Activated CD8-positive, alpha-beta T cell treated with anti-CD3 and anti-CD28 coated beads for 36 hours (primary cell): ENCODE results near the gene CACNB1. TPM values are rescaled to one million over a fixed set of nuclear protein-coding genes. Genes with fewer than 3 reads are reported as not detected.

ENCODE experiments used
- ATAC-seq: fragments of 200-7000 bp; cut with Tn5 transposase; one replicate; pipeline ENCODE4 v1.10.0; 2021; ENCODE audit warnings: mild to moderate bottlenecking, moderate library complexity
- CTCF ChIA-PET: fragments of 350-600 bp; sonication (Branson Sonifier 250); formaldehyde crosslinking; loops from one replicate; lab custom pipeline; 2021; ENCODE audit warnings: antibody characterized with exemption; lab: Charles Lee
- POLR2A ChIA-PET: fragments of 350-600 bp; sonication (Branson Sonifier 250); formaldehyde crosslinking; loops from one replicate; lab custom pipeline; 2021; ENCODE audit warnings: antibody characterized with exemption; lab: Charles Lee
- DNase-seq: peaks from one replicate; pipeline ENCODE4 v3.0.0-alpha.2; 2020
- H3K27ac Mint-ChIP-seq: one replicate; pipeline ENCODE4 v1.8.0; 2021; ENCODE audit warnings: mild to moderate bottlenecking, mixed read lengths
- H3K27me3 Mint-ChIP-seq: one replicate; pipeline ENCODE4 v1.8.0; 2021; ENCODE audit warnings: mixed read lengths
- H3K36me3 Mint-ChIP-seq: one replicate; pipeline ENCODE4 v1.8.0; 2021; ENCODE audit warnings: low read depth, mixed read lengths
- H3K4me1 Mint-ChIP-seq: one replicate; pipeline ENCODE4 v1.8.0; 2021; ENCODE audit warnings: low read depth, mixed read lengths
- H3K4me3 Mint-ChIP-seq: one replicate; pipeline ENCODE4 v1.8.0; 2021; ENCODE audit warnings: mild to moderate bottlenecking, moderate library complexity, mixed read lengths
- H3K9me3 Mint-ChIP-seq: one replicate; pipeline ENCODE4 v1.8.0; 2021; ENCODE audit warnings: mixed read lengths
- CTCF ChIP-seq: fragments of 200-600 bp; IDR thresholded peaks from one replicate; pipeline ENCODE4 v1.8.0; 2022; ENCODE audit warnings: antibody characterized with exemption, mild to moderate bottlenecking
- intact Hi-C: fragments of 100-400 bp; cut with micrococcal nuclease; formaldehyde crosslinking; loops from one replicate; pipeline ENCODE4 v1.10.0; 2022
- total RNA-seq, 2 experiments: library from RNA; stranded (reverse); gene quantifications; one replicate each; pipeline ENCODE4 v1.2.3, GENCODE V29; 2021

The CACNB1 gene
- total RNA-seq, 2 experiments from 2014 or later, result 13.1 to 14.2 TPM

GRCh38 chr17:39200957-39201510 is 3.6 kb upstream of the CACNB1 start:
- POLR2A ChIA-PET, result interaction anchor here (1.0 to 3.9 kb wide), 5 partner anchors 8 to 53 kb away, joined by 3 to 35 read pairs (median 11); no protein-coding TSS in a partner anchor
- Mint-ChIP-seq H3K9me3 (no peaks in the 10 kb centered on the region), H3K27me3 (no peaks in the 10 kb centered on the region), H3K4me1 (peaks cover 47% of the 10 kb centered on the region), H3K36me3 (peaks cover 53% of the 10 kb centered on the region), H3K27ac (peak overlapping the region; percentile 99), H3K4me3 (peak overlapping the region; percentile 90)
- intact Hi-C loops, result loop anchor here (10.0 kb wide), 1 partner anchor 204 kb away; the partner anchor contains the start of gene FBXL20
- TF ChIP-seq CTCF, result no peak
- CTCF ChIA-PET, result interaction anchor here (1.3 to 27.4 kb wide), 4 partner anchors 26 to 218 kb away, joined by 3 to 516 read pairs (median 8); no protein-coding TSS in a partner anchor
- no peak for ATAC-seq
- DNase-seq, result no peak

DNA sequence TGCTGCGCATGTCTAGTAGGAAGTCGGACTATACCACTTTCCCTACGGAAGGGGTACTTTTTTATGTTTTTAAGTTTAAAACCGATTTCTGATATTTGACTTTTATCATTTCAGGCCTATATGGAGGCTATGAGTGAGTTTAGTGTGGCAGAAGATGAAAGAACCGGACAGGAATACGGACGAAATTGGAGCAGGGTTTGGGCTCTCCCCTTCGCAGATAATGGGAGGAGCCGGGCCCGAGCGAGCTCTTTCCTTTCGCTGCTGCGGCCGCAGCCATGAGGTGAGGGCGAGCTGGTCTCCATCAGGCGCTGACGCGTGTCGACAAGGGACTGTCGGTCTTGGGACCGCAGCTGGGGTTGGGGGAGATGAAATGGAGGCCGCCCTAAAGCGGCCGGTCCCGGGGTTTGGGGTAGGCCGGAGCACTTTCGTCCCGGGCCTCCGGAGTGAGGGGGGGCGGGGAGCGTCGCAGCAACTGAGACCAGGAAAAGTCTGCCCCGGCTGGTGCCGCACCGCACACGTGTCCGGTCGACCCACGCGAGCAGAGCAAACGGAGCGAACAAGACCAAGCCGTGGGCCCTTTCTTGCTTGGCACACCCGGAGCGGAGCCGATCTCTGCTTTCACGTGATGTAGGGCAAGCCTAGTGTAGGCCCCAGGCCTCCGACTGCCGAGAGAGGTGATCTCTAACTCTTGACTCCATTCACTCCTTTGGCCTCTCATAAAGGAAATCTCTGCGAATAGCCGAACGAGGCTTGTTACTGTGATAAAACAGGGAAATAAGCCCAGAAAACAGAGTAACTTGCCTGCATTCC is 2.8 kb upstream of the CACNB1 start, which contains the start of gene RPL19:
Gene RPL19, plus strand, starts transcription at position 214 of the 810 bp plus-strand sequence. Its CDS starts 62 bp downstream, at position 276.
- no peak for TF ChIP-seq CTCF
- Mint-ChIP-seq H3K36me3 (peaks cover 53% of the 10 kb centered on the region), H3K27me3 (no peaks in the 10 kb centered on the region), H3K27ac (peak within 1 kb of the TSS; percentile 99), H3K9me3 (no peaks in the 10 kb centered on the region), H3K4me1 (peaks cover 53% of the 10 kb centered on the region), H3K4me3 (peak within 1 kb of the TSS; percentile 90)
- ChIA-PET CTCF (interaction anchor here (1.1 to 27.4 kb wide), 7 partner anchors 9 to 217 kb away, joined by 4 to 516 read pairs (median 9); no protein-coding TSS in a partner anchor), POLR2A (interaction anchor here (0.9 to 3.9 kb wide), 27 partner anchors 9 to 472 kb away, joined by 3 to 35 read pairs (median 4); partner anchors contain the start of genes ARL5C, CDK12, CWC25 and LASP1)
- DNase-seq (peak; percentile 84), ATAC-seq (peak; percentile 77)
- intact Hi-C loops, result loop anchor here (10.0 kb wide), 1 partner anchor 205 kb away; the partner anchor contains the start of gene FBXL20

DNA sequence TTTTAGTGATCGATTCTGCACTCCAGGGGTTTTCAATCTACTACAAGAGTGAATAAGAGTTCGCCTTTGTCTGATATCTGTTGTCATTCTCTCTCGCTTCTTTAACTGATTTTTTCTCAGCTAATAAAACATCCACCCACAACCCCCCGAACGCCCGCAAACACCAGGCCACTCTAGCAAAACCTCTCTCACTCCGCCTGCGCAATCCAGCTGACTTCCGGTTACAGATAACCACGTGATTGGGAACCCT is 2.3 kb upstream of the CACNB1 start:
- TF ChIP-seq CTCF, result no peak

DNA sequence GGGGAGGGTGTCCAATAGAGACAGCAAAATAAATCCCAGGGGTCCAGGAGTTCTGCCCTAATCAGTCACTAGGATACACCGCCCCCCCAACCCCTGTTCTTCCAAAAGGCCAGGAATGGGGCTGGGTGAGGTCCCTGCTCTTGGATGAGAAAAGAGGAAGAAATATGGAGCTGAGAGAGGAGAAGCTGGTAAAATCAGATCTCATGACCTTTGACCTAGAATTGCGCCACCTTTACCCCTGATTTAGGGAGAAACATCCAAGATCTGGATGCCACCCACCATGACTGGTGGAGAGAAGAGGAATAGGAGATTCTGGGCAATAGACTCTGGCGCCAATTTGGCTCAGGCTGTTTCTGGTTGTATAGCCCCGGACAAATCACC is 707 bp upstream of the CACNB1 start:
- POLR2A ChIA-PET, result no interaction called here
- Mint-ChIP-seq H3K27me3 (no peaks in the 10 kb centered on the region), H3K9me3 (no peaks in the 10 kb centered on the region), H3K4me3 (peak overlapping the region; percentile 90), H3K4me1 (peaks cover 45% of the 10 kb centered on the region), H3K36me3 (peaks cover 32% of the 10 kb centered on the region), H3K27ac (peak overlapping the region; percentile 99)
- ATAC-seq (no peak), DNase-seq (no peak)
- intact Hi-C loops, result no loop called here
- CTCF ChIA-PET, result interaction anchor here (2.0 to 27.4 kb wide), 4 partner anchors 23 to 46 kb away, joined by 6 to 516 read pairs (median 18); no protein-coding TSS in a partner anchor
- no peak for TF ChIP-seq CTCF

More for the DNA sequence above, 2.3 kb upstream of the CACNB1 start:
- intact Hi-C loops, result loop anchor here (10.0 kb wide), 1 partner anchor 205 kb away; the partner anchor contains the start of gene FBXL20
- DNase-seq, result peak; percentile 98
- Mint-ChIP-seq H3K27ac (peak overlapping the region; percentile 99), H3K36me3 (peaks cover 48% of the 10 kb centered on the region), H3K27me3 (no peaks in the 10 kb centered on the region), H3K4me1 (peaks cover 53% of the 10 kb centered on the region), H3K9me3 (no peaks in the 10 kb centered on the region), H3K4me3 (peak overlapping the region; percentile 90)
- ChIA-PET POLR2A (interaction anchor here (0.9 to 3.9 kb wide), 27 partner anchors 8 to 472 kb away, joined by 3 to 35 read pairs (median 4); partner anchors contain the start of genes ARL5C, CDK12, CWC25 and LASP1), CTCF (interaction anchor here (1.1 to 27.4 kb wide), 7 partner anchors 9 to 217 kb away, joined by 4 to 516 read pairs (median 9); no protein-coding TSS in a partner anchor)
- peak; percentile 64 for ATAC-seq
